ENCODE results near the gene CACNA1H. TPM values are rescaled to one million over a fixed set of nuclear protein-coding genes. Genes with fewer than 3 reads are reported as not detected.

The CACNA1H gene
- total and polyA plus RNA-seq, 2 of the 8 experiments (the other 6 are each of a cell fraction or from before 2014, with no cell fraction given), result 14.0 to 28.7 TPM

- TF ChIP-seq CBX8 (IDR thresholded peaks at IDR 0.05; ENCODE audit: borderline replicate concordance, low read depth, low read length), result no peak
- TF ChIP-seq RNF2 (IDR thresholded peaks at IDR 0.05; ENCODE audit: borderline replicate concordance, low read depth, low read length, missing control alignments, poor library complexity, severe bottlenecking), result no peak
- no peak for TF ChIP-seq SP1 (IDR thresholded peaks at IDR 0.05; ENCODE audit: low read depth, low read length)
- TF ChIP-seq EGR1 (IDR thresholded peaks at IDR 0.05; ENCODE audit: borderline replicate concordance, low read depth, low read length), result no peak
- no peak for TF ChIP-seq HDAC6 (IDR thresholded peaks at IDR 0.05; ENCODE audit: low read depth, low read length)
- no peak for TF ChIP-seq PHF8 (conservative IDR thresholded peaks at IDR 0.05; ENCODE audit: low read depth, low read length)
Observed at GRCh38 chr16:1142911-1143310, 10.0 kb upstream of the CACNA1H start (continued).
